ENCODE measurements around the gene VAPA.

GRCh38 chr18:9958861-9959399 is 45.1 kb downstream of the VAPA start:
- TF ChIP-seq YY1 (IDR thresholded peaks at IDR 0.05; ENCODE audit: low read depth) = no peak
- TF ChIP-seq REST (IDR thresholded peaks at IDR 0.05; ENCODE audit: low read depth) = no peak
- no peak for TF ChIP-seq EGR1 (IDR thresholded peaks at IDR 0.05)
- TF ChIP-seq NFIC (IDR thresholded peaks at IDR 0.05) = no peak
- no peak for TF ChIP-seq EP300 (IDR thresholded peaks at IDR 0.05; ENCODE audit: borderline replicate concordance)
- no peak for TF ChIP-seq TAF1 (IDR thresholded peaks at IDR 0.05; ENCODE audit: low read depth)

Measured in Ishikawa (cell line).